H1 (cell line): Measurements from ENCODE around the gene AKR1C3. TPM values are rescaled to one million over a fixed set of nuclear protein-coding genes. Genes with fewer than 3 reads are reported as not detected.

Experiments used
- CTCF ChIA-PET: fragments of 300-600 bp; sonication (Branson Sonifier 250); formaldehyde crosslinking; loops from one replicate; lab custom pipeline; 2021; ENCODE audit not compliant: partially characterized antibody; lab: Charles Lee
- POLR2A ChIA-PET: fragments of 300-600 bp; sonication (Branson Sonifier 250); formaldehyde crosslinking; loops from one replicate; lab custom pipeline; 2021; ENCODE audit warnings: inconsistent platforms; ENCODE audit not compliant: partially characterized antibody; lab: Charles Lee
- DNase-seq, 2 experiments: peaks; one replicate each; pipeline versions ENCODE4 v3.0.0 to v3.0.0-alpha.2; 2010 to 2022; ENCODE audit warnings: low spot score in 2 of 2, low read depth in 1 of 2, mixed read lengths in 1 of 2
- FAIRE-seq: peaks from 2 replicates; lab custom pipeline; 2011; peaks lifted over from hg19 to GRCh38; lab: Jason Lieb, UNC
- H2AFZ ChIP-seq: 2 replicates; pipeline ENCODE4 v1.8.1; 2012; ENCODE audit warnings: low read length, inconsistent platforms
- H2AK5ac ChIP-seq: 2 replicates; pipeline ENCODE4 v1.6.1; 2013; ENCODE audit warnings: low read depth, low read length
- H2BK120ac ChIP-seq: replicated peaks from 2 replicates; pipeline ENCODE3; 2013; ENCODE audit warnings: low read depth, low read length, inconsistent platforms
- H2BK12ac ChIP-seq: 2 replicates; pipeline ENCODE4 v1.6.1; 2013; ENCODE audit warnings: low read depth, low read length
- H2BK15ac ChIP-seq: 2 replicates; pipeline ENCODE4 v1.6.1; 2013; ENCODE audit warnings: low read length
- H2BK20ac ChIP-seq: 2 replicates; pipeline ENCODE4 v1.6.1; 2013; ENCODE audit warnings: low read length
- H2BK5ac ChIP-seq: 2 replicates; pipeline ENCODE4 v1.6.1; 2013; ENCODE audit warnings: low read depth, low read length
- H3K14ac ChIP-seq: 2 replicates; pipeline ENCODE4 v1.6.1; 2013; ENCODE audit warnings: inconsistent platforms; ENCODE audit not compliant: insufficient read length
- H3K18ac ChIP-seq: 2 replicates; pipeline ENCODE4 v1.6.1; 2013; ENCODE audit warnings: low read length; ENCODE audit errors: extremely low read depth
- H3K23ac ChIP-seq: 2 replicates; pipeline ENCODE4 v1.6.1; 2013; ENCODE audit warnings: inconsistent platforms; ENCODE audit not compliant: insufficient read length
- H3K23me2 ChIP-seq: 2 replicates; pipeline ENCODE4 v1.6.1; 2013; ENCODE audit warnings: low read depth, low read length
- H3K27ac ChIP-seq: 2 replicates; pipeline ENCODE4 v1.6.1; 2011; ENCODE audit warnings: low read depth, low read length, inconsistent platforms
- H3K27me3 ChIP-seq, 4 experiments: replicated peaks in 1 of 4; 1 replicate in 1 of 4; 2 replicates in 3 of 4; pipeline versions ENCODE4 v1.6.1 to v1.8.1; 2011 to 2013; ENCODE audit warnings: low read length in 3 of 4, mild to moderate bottlenecking in 3 of 4, inconsistent platforms in 2 of 4, mixed read lengths in 2 of 4, moderate library complexity in 1 of 4; ENCODE audit not compliant: control insufficient read depth in 3 of 4, insufficient read depth in 3 of 4; ENCODE audit errors: extremely low read depth in 1 of 4
- H3K36me3 ChIP-seq, 4 experiments: 2 replicates each; pipeline versions ENCODE4 v1.6.1 to v1.8.1; 2011 to 2013; ENCODE audit warnings: mild to moderate bottlenecking in 4 of 4, low read length in 3 of 4, moderate library complexity in 2 of 4, control low read depth in 1 of 4, inconsistent platforms in 1 of 4; ENCODE audit not compliant: insufficient read depth in 4 of 4, control insufficient read depth in 2 of 4
- H3K4ac ChIP-seq: replicated peaks from 2 replicates; pipeline ENCODE3; 2013; ENCODE audit warnings: low read length, low read depth, mixed read lengths, inconsistent platforms; ENCODE audit not compliant: insufficient read length
- H3K4me1 ChIP-seq, 4 experiments: replicated peaks in 1 of 4; 1 replicate in 1 of 4; 2 replicates in 3 of 4; pipeline versions ENCODE4 v1.6.1 to v1.8.1; 2011 to 2013; ENCODE audit warnings: low read length in 3 of 4, inconsistent platforms in 2 of 4, mixed read lengths in 1 of 4; ENCODE audit not compliant: insufficient read depth in 4 of 4, control insufficient read depth in 3 of 4
- H3K4me2 ChIP-seq, 2 experiments: 2 replicates each; pipeline versions ENCODE4 v1.6.1 to v1.8.1; 2011 to 2013; ENCODE audit warnings: low read depth in 2 of 2, low read length in 2 of 2, control low read depth in 1 of 2, inconsistent platforms in 1 of 2, mild to moderate bottlenecking in 1 of 2; ENCODE audit not compliant: insufficient read depth in 1 of 2
- H3K4me3 ChIP-seq, 4 experiments: fragments of 200-600, 300-600 bp in 1 of 4; sonication (generic), shearing (Covaris generic), sonication (Bioruptor Twin) in 1 of 4; 2 replicates each; pipeline versions ENCODE4 v1.5.1 to v1.8.1; 2011 to 2016; ENCODE audit warnings: low read length in 4 of 4, low read depth in 3 of 4, control low read depth in 2 of 4, inconsistent platforms in 2 of 4, mild to moderate bottlenecking in 2 of 4, mixed read lengths in 1 of 4, moderate library complexity in 1 of 4; ENCODE audit not compliant: insufficient read depth in 2 of 4; ENCODE audit errors: extremely low read depth in 1 of 4
- H3K56ac ChIP-seq: replicated peaks from 2 replicates; pipeline ENCODE3; 2013; ENCODE audit warnings: low read depth, mild to moderate bottlenecking, mixed read lengths, low read length, inconsistent platforms; ENCODE audit not compliant: insufficient read length
- H3K79me1 ChIP-seq: 2 replicates; pipeline ENCODE4 v1.6.1; 2013; ENCODE audit warnings: low read depth, low read length, control low read depth
- H3K79me2 ChIP-seq, 2 experiments: 2 replicates each; pipeline versions ENCODE4 v1.6.1 to v1.8.1; 2012 to 2013; ENCODE audit warnings: low read length in 2 of 2, mild to moderate bottlenecking in 2 of 2, inconsistent platforms in 1 of 2; ENCODE audit not compliant: insufficient read depth in 2 of 2, control insufficient read depth in 1 of 2
- H3K9ac ChIP-seq, 4 experiments: replicated peaks in 1 of 4; 1 replicate in 1 of 4; 2 replicates in 3 of 4; pipeline versions ENCODE4 v1.6.1 to v1.8.1; 2011 to 2013; ENCODE audit warnings: low read depth in 3 of 4, low read length in 3 of 4, control low read depth in 2 of 4, mild to moderate bottlenecking in 2 of 4, moderate library complexity in 2 of 4, inconsistent platforms in 1 of 4; ENCODE audit errors: extremely low read depth in 1 of 4
- H3K9me3 ChIP-seq, 2 experiments: 2 replicates each; pipeline versions ENCODE4 v1.6.1 to v1.8.1; 2012 to 2013; ENCODE audit warnings: mild to moderate bottlenecking in 2 of 2, moderate library complexity in 2 of 2, control low read depth in 1 of 2, inconsistent platforms in 1 of 2, low read depth in 1 of 2, low read length in 1 of 2, mixed read lengths in 1 of 2; ENCODE audit not compliant: insufficient read depth in 2 of 2
- H4K20me1 ChIP-seq, 2 experiments: replicated peaks in 1 of 2; 2 replicates each; pipeline versions ENCODE3 to v1.8.1; 2011 to 2013; ENCODE audit warnings: inconsistent platforms in 2 of 2, low read length in 2 of 2, mild to moderate bottlenecking in 1 of 2; ENCODE audit not compliant: insufficient read depth in 2 of 2, control insufficient read depth in 1 of 2
- H4K5ac ChIP-seq: 2 replicates; pipeline ENCODE4 v1.6.1; 2013; ENCODE audit warnings: low read length, low read depth, mixed read lengths, inconsistent platforms; ENCODE audit not compliant: insufficient read length
- H4K8ac ChIP-seq: 2 replicates; pipeline ENCODE4 v1.8.0; 2013; ENCODE audit warnings: mild to moderate bottlenecking, moderate library complexity, low read length, inconsistent platforms; ENCODE audit not compliant: insufficient read depth; ENCODE audit errors: extremely low read depth
- H4K91ac ChIP-seq: replicated peaks from 2 replicates; pipeline ENCODE3; 2013; ENCODE audit warnings: low read length, mixed read lengths, inconsistent platforms; ENCODE audit not compliant: insufficient read length
- ASH2L ChIP-seq: fragments of 200-600, 300-600 bp; sonication (generic); IDR thresholded peaks from one replicate; pipeline ENCODE4 v1.7.1; 2017; ENCODE audit warnings: low read length
- BCL11A ChIP-seq, 2 experiments: IDR thresholded peaks; one replicate each; pipeline ENCODE4 v1.6.1; 2011; ENCODE audit warnings: low read depth in 2 of 2, low read length in 2 of 2, mild to moderate bottlenecking in 2 of 2
- BRCA1 ChIP-seq: IDR thresholded peaks from 2 replicates; pipeline ENCODE4 v1.6.1; 2012; ENCODE audit warnings: low read depth, low read length, improper control_type of control experiment
- CHD2 ChIP-seq: IDR thresholded peaks from 2 replicates; pipeline ENCODE4 v1.6.1; 2012; ENCODE audit warnings: low read length, improper control_type of control experiment
- EGR1 ChIP-seq: IDR thresholded peaks from 2 replicates; pipeline ENCODE4 v1.6.1; 2011; ENCODE audit warnings: low read depth, low read length, borderline replicate concordance
- GTF2F1 ChIP-seq: IDR thresholded peaks from 2 replicates; pipeline ENCODE4 v1.6.1; 2012; ENCODE audit warnings: low read depth, low read length, improper control_type of control experiment, borderline replicate concordance
- PHF8 ChIP-seq: fragments of 200-600 bp; sonication (generic); conservative IDR thresholded peaks from 2 replicates; pipeline ENCODE4 v1.7.1; 2012; ENCODE audit warnings: low read depth, mild to moderate bottlenecking, inconsistent platforms, low read length, moderate library complexity
- RFX5 ChIP-seq: IDR thresholded peaks from 2 replicates; pipeline ENCODE4 v1.6.1; 2011; ENCODE audit warnings: low read depth, low read length, improper control_type of control experiment, borderline replicate concordance
- SAP30 ChIP-seq: fragments of 300-600 bp; sonication (generic); IDR thresholded peaks from 2 replicates; pipeline ENCODE4 v1.7.1; 2012; ENCODE audit warnings: low read length, moderate library complexity, mild to moderate bottlenecking, inconsistent platforms; ENCODE audit not compliant: insufficient read depth, insufficient replicate concordance
- SIN3A ChIP-seq, 2 experiments: IDR thresholded peaks in 1 of 2; conservative IDR thresholded peaks in 1 of 2; 2 replicates each; pipeline ENCODE4 v1.6.1; 2011 to 2012; ENCODE audit warnings: low read length in 2 of 2, improper control_type of control experiment in 1 of 2, low read depth in 1 of 2, mild to moderate bottlenecking in 1 of 2
- TBP ChIP-seq: IDR thresholded peaks from 2 replicates; pipeline ENCODE4 v1.6.1; 2011; ENCODE audit warnings: low read depth, low read length, improper control_type of control experiment
- WGBS, 2 experiments: shearing (Covaris generic) in 1 of 2; methylation state at CpG; one replicate each; pipeline versions ENCODE4 v1.1.6 to v1.1.7; 2013 to 2015; ENCODE audit warnings: low lambda C conversion rate in 2 of 2, mixed read lengths in 2 of 2, inconsistent platforms in 1 of 2, low coverage in 1 of 2, missing lambda C conversion rate in 1 of 2; ENCODE audit not compliant: insufficient replicate concordance in 2 of 2, insufficient coverage in 1 of 2, insufficient read length in 1 of 2; ENCODE audit errors: extremely low coverage in 1 of 2, missing lambda C conversion rate in 1 of 2; 5-methylcytosine and 5-hydroxymethylcytosine counted together
- polyA plus RNA-seq, 7 experiments: library from polyadenylated mRNA; depleted of rRNA in 3 of 7; stranded (reverse) in 5 of 7; unstranded in 2 of 7; fragments of >200 nt in 5 of 7; fragments of 200-250 nt in 2 of 7; gene quantifications; 1 replicate in 5 of 7; 2 replicates in 1 of 7; 4 replicates in 1 of 7; pipeline versions ENCODE4 v1.2.1 to v1.2.3, GENCODE V29; 2011 to 2013; ENCODE audit warnings: missing spikeins in 2 of 7, mixed read lengths in 2 of 7
- total RNA-seq: library from RNA; stranded (reverse); fragmentation: NEBNext Ultra II Directional; extraction: Animal tissue kit (Norgen Biotek cat#: 25700); gene quantifications from 2 replicates; pipeline ENCODE4 v1.2.1, GENCODE V29; 2021
- TF ChIP-seq, protein P1 (sequence below): IDR thresholded peaks from 2 replicates; pipeline ENCODE4 v1.6.1; 2012; ENCODE audit warnings: inconsistent platforms

Gene AKR1C3
- total and polyA plus RNA-seq, 2 of the 8 experiments (the other 6 are each of a cell fraction or from before 2014, with no cell fraction given) = 4.6 to 6.9 TPM

GRCh38 chr10:5045095-5045494 lies 49.1 kb upstream of the AKR1C3 start:
- no peak for FAIRE-seq

More at GRCh38 chr10:5045095-5045494, 49.1 kb upstream of the AKR1C3 start:
- Histone ChIP-seq H2BK120ac (no peak overlapping the region), H2BK5ac (no peak overlapping the region), H3K27me3 (no peaks in the 10 kb centered on the region), H3K23ac (no peak overlapping the region), H3K23me2 (no peaks in the 10 kb centered on the region), H3K4me2 (no peak overlapping the region), H3K4me1 (no peaks in the 10 kb centered on the region), H2BK12ac (no peak overlapping the region), H4K91ac (no peak overlapping the region), H3K18ac (no peak overlapping the region), H3K36me3 (no peaks in the 10 kb centered on the region), H2BK15ac (no peak overlapping the region), H3K79me2 (no peaks in the 10 kb centered on the region), H3K14ac (no peak overlapping the region), H3K4me3 (no peak overlapping the region), H2BK20ac (no peak overlapping the region), H3K9ac (no peak overlapping the region), H2AK5ac (no peak overlapping the region), H4K20me1 (no peaks in the 10 kb centered on the region), H3K56ac (no peak overlapping the region), H4K8ac (no peak overlapping the region), H2AFZ (no peak overlapping the region), H3K9me3 (no peaks in the 10 kb centered on the region; a peak in 2 of 4 replicates), H3K4ac (no peak overlapping the region), H4K5ac (no peak overlapping the region), H3K79me1 (no peaks in the 10 kb centered on the region), H3K27ac (no peak overlapping the region)
- TF ChIP-seq TBP = no peak
- no peak for TF ChIP-seq SIN3A (conservative IDR thresholded peaks at IDR 0.05 in 1 of 2, IDR thresholded peaks at IDR 0.05 in 1 of 2; ENCODE audit: low read depth in 1 of 2, low read length in 2 of 2)
- TF ChIP-seq EGR1 = no peak
- TF ChIP-seq SAP30 = no peak
- TF ChIP-seq, protein P1, sequence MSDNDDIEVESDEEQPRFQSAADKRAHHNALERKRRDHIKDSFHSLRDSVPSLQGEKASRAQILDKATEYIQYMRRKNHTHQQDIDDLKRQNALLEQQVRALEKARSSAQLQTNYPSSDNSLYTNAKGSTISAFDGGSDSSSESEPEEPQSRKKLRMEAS = no peak
- no peak for TF ChIP-seq GTF2F1
- no peak for TF ChIP-seq ASH2L
- TF ChIP-seq PHF8 = no peak
- TF ChIP-seq BRCA1 = no peak
- no peak for TF ChIP-seq RFX5
- no peak for TF ChIP-seq BCL11A (IDR thresholded peaks at IDR 0.05; ENCODE audit: low read depth in 2 of 2, low read length in 2 of 2)
- TF ChIP-seq CHD2 = no peak
- WGBS, 2 experiments = 82% methylated on average over 9 of the region's 9 CpGs; no CpG with 5 or more reads in 1 of the 2 experiments
- POLR2A ChIA-PET = no interaction called here
- CTCF ChIA-PET = no interaction called here
- no peak for DNase-seq
